ENCODE data around the gene WDR64. TPM values are rescaled to one million over a fixed set of nuclear protein-coding genes. Genes with fewer than 3 reads are reported as not detected.

The WDR64 gene
- total and polyA plus RNA-seq, 12 donors, result 0.11 to 0.24 (median 0.12) TPM; not detected in 8

GRCh38 chr1:241646201-241646600 lies 5.9 kb upstream of the WDR64 start:
- Histone ChIP-seq H3K4me1 (replicated peaks in 1 of 2) (peaks cover 0 to 8% of the 10 kb centered on the region in 2 donors), H3K4me3 (no peak overlapping the region), H3K27me3 (no peaks in the 10 kb centered on the region), H3K9me3 (replicated peaks in 1 of 3) (no peaks in the 10 kb centered on the region), H3K36me3 (replicated peaks in 1 of 2) (no peaks in the 10 kb centered on the region), H3K27ac (no peak overlapping the region)
- DNase-seq, result no peak
- whole genome bisulfite sequencing, 4 donors, result 83 to 93% (median 89%) methylated on average over 7 of the region's 7 CpGs
- intact Hi-C loops (cut with DNase I), result no loop called here
- TF ChIP-seq CTCF (IDR thresholded peaks at IDR 0.05) (no peak), POLR2A (IDR thresholded peaks at IDR 0.05) (no peak)

GRCh38 chr1:241647658-241648057 lies 4.4 kb upstream of the WDR64 start:
- H3K27ac ChIP-seq, result no peak overlapping the region
- no peak for DNase-seq
- TF ChIP-seq CTCF (IDR thresholded peaks at IDR 0.05) (no peak), POLR2A (IDR thresholded peaks at IDR 0.05) (no peak)
- 68 to 88% (median 77%) methylated on average over 1 of the region's 1 CpG for WGBS, 4 donors
- no peaks in the 10 kb centered on the region for H3K27me3 ChIP-seq
- no peaks in the 10 kb centered on the region for H3K36me3 ChIP-seq (replicated peaks in 1 of 2)
- H3K9me3 ChIP-seq (replicated peaks in 1 of 3), result no peaks in the 10 kb centered on the region
- H3K4me1 ChIP-seq (replicated peaks in 1 of 2), result peaks cover 0 to 8% of the 10 kb centered on the region in 2 donors
- H3K4me3 ChIP-seq, result no peak overlapping the region
- intact Hi-C loops (cut with DNase I), result no loop called here

GRCh38 chr1:241648159-241648558 lies 3.9 kb upstream of the WDR64 start:
- Histone ChIP-seq H3K27me3 (no peaks in the 10 kb centered on the region), H3K4me1 (replicated peaks in 1 of 2) (peaks cover 0 to 8% of the 10 kb centered on the region in 2 donors), H3K27ac (no peak overlapping the region), H3K4me3 (no peak overlapping the region), H3K9me3 (replicated peaks in 1 of 3) (no peaks in the 10 kb centered on the region), H3K36me3 (replicated peaks in 1 of 2) (no peaks in the 10 kb centered on the region)
- DNase-seq, result no peak
- TF ChIP-seq CTCF (IDR thresholded peaks at IDR 0.05), result no peak
- no peak for TF ChIP-seq POLR2A (IDR thresholded peaks at IDR 0.05)
- intact Hi-C loops (cut with DNase I), result no loop called here
- 88 to 100% (median 96%) methylated on average over 1 of the region's 1 CpG for WGBS, 4 donors

GRCh38 chr1:241654019-241654418 lies 1.9 kb downstream of the WDR64 start:
- 12 to 32% (median 22%) methylated on average over 1 of the region's 1 CpG for WGBS, 4 donors
- Histone ChIP-seq H3K36me3 (replicated peaks in 1 of 2) (no peaks in the 10 kb centered on the region), H3K27me3 (no peaks in the 10 kb centered on the region), H3K4me3 (no peak overlapping the region), H3K9me3 (replicated peaks in 1 of 3) (no peaks in the 10 kb centered on the region), H3K27ac (peak overlapping the region in 4 of 5 donors; percentile 26 to 74 (median 64)), H3K4me1 (replicated peaks in 1 of 2) (peaks cover 9 to 13% of the 10 kb centered on the region in 2 donors)
- DNase-seq, result peak in 1 of 7 donors; percentile 38
- TF ChIP-seq CTCF (IDR thresholded peaks at IDR 0.05) (no peak), POLR2A (IDR thresholded peaks at IDR 0.05) (peak in 1 of 2 donors; percentile 36)
- intact Hi-C loops (cut with DNase I), result no loop called here
